Measurements from ENCODE around the gene PLCD3.
A peak's percentile ranks its signal among the peaks of the same experiment; 100 is the strongest.
"Not testable (repeated sequence)": the region's sequence is repeated elsewhere in the genome, so short reads cannot be mapped to it uniquely, and the experiment has no call there.

The PLCD3 gene

GRCh38 chr17:45131616-45132319 lies 547 bp downstream of the PLCD3 start:
- DNase-seq = peak; percentile 74

- no peak for DNase-seq
Observed at GRCh38 chr17:45130681-45131615, 1.4 kb downstream of the PLCD3 start.

- no peak for DNase-seq
Observed at GRCh38 chr17:45129940-45130680, 2.2 kb downstream of the PLCD3 start.

GRCh38 chr17:45129426-45129939 lies 2.8 kb downstream of the PLCD3 start:
- no peak for DNase-seq

GRCh38 chr17:45128989-45129388 lies 3.3 kb downstream of the PLCD3 start:
- no peak for DNase-seq

GRCh38 chr17:45128331-45128730 lies 4.0 kb downstream of the PLCD3 start:
- DNase-seq = no peak

- no peak for DNase-seq
Observed at GRCh38 chr17:45127548-45128300, 4.6 kb downstream of the PLCD3 start.

GRCh38 chr17:45127207-45127547 lies 5.1 kb downstream of the PLCD3 start:
- DNase-seq = no peak

GRCh38 chr17:45125509-45125908 lies 6.8 kb downstream of the PLCD3 start:
- DNase-seq = no peak

- not testable (repeated sequence) for DNase-seq
Observed at GRCh38 chr17:45124797-45125122, 7.6 kb downstream of the PLCD3 start.

GRCh38 chr17:45123930-45124796 lies 8.2 kb downstream of the PLCD3 start:
- no peak for DNase-seq

GRCh38 chr17:45123076-45123770 lies 9.1 kb downstream of the PLCD3 start:
- DNase-seq = no peak

- no peak for DNase-seq
Observed at GRCh38 chr17:45121055-45121454, 11.3 kb downstream of the PLCD3 start.

GRCh38 chr17:45120558-45120957 lies 11.8 kb downstream of the PLCD3 start:
- no peak for DNase-seq

GRCh38 chr17:45119964-45120363 lies 12.4 kb downstream of the PLCD3 start:
- DNase-seq = no peak

- no peak for DNase-seq
Observed at GRCh38 chr17:45118691-45119090, 13.6 kb downstream of the PLCD3 start.

GRCh38 chr17:45117848-45118646 lies 14.3 kb downstream of the PLCD3 start:
- no peak for DNase-seq

GRCh38 chr17:45117334-45117733 lies 15.0 kb downstream of the PLCD3 start:
- no peak for DNase-seq

- DNase-seq = no peak
Observed at GRCh38 chr17:45116434-45117016, 15.8 kb downstream of the PLCD3 start.

- DNase-seq = no peak
Observed at GRCh38 chr17:45115871-45116270, 16.4 kb downstream of the PLCD3 start.

Measured in activated CD4-positive, CD25-positive, alpha-beta regulatory T cell treated with anti-CD3 and anti-CD28 coated beads, Interleukin-2, amount 50 U/mL, for 72 hours (primary cell).